Panc1 (cell line): ENCODE results near the gene NIPA2. TPM values are rescaled to one million over a fixed set of nuclear protein-coding genes. Genes with fewer than 3 reads are reported as not detected.

Experiments used
- ATAC-seq: fragments of 200-7000 bp; cut with Tn5 transposase; 2 replicates; pipeline ENCODE4 v1.9.1; 2020; ENCODE audit warnings: mild to moderate bottlenecking, moderate library complexity
- BruUV-seq: library from RNA; stranded (reverse); fragments of 400-500 nt; replicated peaks from 2 replicates; lab custom pipeline; 2021; lab: Mats Ljungman, UMichigan
- CTCF ChIA-PET: fragments of 300-600 bp; sonication (Branson Sonifier 250); formaldehyde crosslinking; loops from one replicate; lab custom pipeline; 2022; ENCODE audit warnings: antibody characterized with exemption; lab: Charles Lee
- POLR2A ChIA-PET: fragments of 300-600 bp; sonication (Branson Sonifier 250); formaldehyde crosslinking; loops from one replicate; lab custom pipeline; 2022; ENCODE audit warnings: antibody characterized with exemption; lab: Charles Lee
- DNase-seq: peaks from one replicate; pipeline ENCODE4 v3.0.0-alpha.2; 2010; ENCODE audit warnings: low read depth, low spot score
- H3K27ac ChIP-seq: 2 replicates; pipeline ENCODE4 v1.5.1; 2011; ENCODE audit warnings: mild to moderate bottlenecking, low read length, inconsistent platforms
- H3K27me3 ChIP-seq: fragments of 200-500 bp; sonication (Bioruptor generic); 2 replicates; pipeline ENCODE4 v1.6.0; 2014; ENCODE audit warnings: low read length, inconsistent platforms; ENCODE audit not compliant: control insufficient read depth, insufficient read depth
- H3K36me3 ChIP-seq: fragments of 200-500 bp; sonication (Bioruptor generic); 2 replicates; pipeline ENCODE4 v1.5.1; 2014; ENCODE audit warnings: inconsistent platforms, mild to moderate bottlenecking, low read length, moderate library complexity; ENCODE audit not compliant: control insufficient read depth, insufficient read depth
- H3K4me1 ChIP-seq: 2 replicates; pipeline ENCODE4 v1.5.1; 2011; ENCODE audit warnings: inconsistent platforms, mild to moderate bottlenecking, low read length, moderate library complexity; ENCODE audit not compliant: control insufficient read depth, insufficient read depth
- H3K4me3 ChIP-seq, 2 experiments: 2 replicates each; pipeline ENCODE4 v1.5.1; 2011 to 2012; ENCODE audit warnings: low read depth in 2 of 2, low read length in 2 of 2, mild to moderate bottlenecking in 2 of 2, inconsistent platforms in 1 of 2, moderate library complexity in 1 of 2
- H3K9me3 ChIP-seq: fragments of 200-500 bp; sonication (Bioruptor generic); 2 replicates; pipeline ENCODE4 v1.5.1; 2014; ENCODE audit warnings: low read depth, mild to moderate bottlenecking, inconsistent platforms, low read length, moderate library complexity; ENCODE audit not compliant: control insufficient read depth, insufficient read depth
- CTCF ChIP-seq: fragments of 450-650 bp; IDR thresholded peaks from 2 replicates; pipeline ENCODE4 v1.5.1; 2017; ENCODE audit warnings: mild to moderate bottlenecking
- POLR2AphosphoS5 ChIP-seq: IDR thresholded peaks from 2 replicates; pipeline ENCODE4 v1.6.1; 2012; ENCODE audit warnings: mild to moderate bottlenecking, low read depth, low read length, moderate library complexity
- REST ChIP-seq, 2 experiments: IDR thresholded peaks; 2 replicates each; pipeline ENCODE4 v1.6.1; 2011 to 2012; ENCODE audit warnings: low read depth in 2 of 2, control low read depth in 1 of 2, low read length in 1 of 2, mild to moderate bottlenecking in 1 of 2, moderate library complexity in 1 of 2; ENCODE audit not compliant: insufficient read depth in 1 of 2
- SIN3A ChIP-seq: IDR thresholded peaks from 2 replicates; pipeline ENCODE4 v1.6.1; 2012; ENCODE audit warnings: low read depth, mild to moderate bottlenecking, low read length, moderate library complexity, borderline replicate concordance; ENCODE audit not compliant: insufficient read depth
- TCF7L2 ChIP-seq: IDR thresholded peaks from 2 replicates; pipeline ENCODE4 v1.6.1; 2011; ENCODE audit warnings: mild to moderate bottlenecking, low read depth, low read length, inconsistent platforms
- in situ Hi-C: cut with HindIII; loops from 2 replicates; pipeline ENCODE4 v1.10.0; 2016; ENCODE audit warnings: low sequenced_read_pairs, low pct_unique_long_range_greater_than_20kb
- intact Hi-C: fragments of 100-400 bp; cut with micrococcal nuclease; formaldehyde crosslinking; loops from one replicate; pipeline ENCODE4 v1.10.0; 2022; ENCODE audit not compliant: unreplicated experiment
- total RNA-seq: library from RNA; stranded (reverse); gene quantifications from one replicate; pipeline ENCODE4 v1.2.1, GENCODE V29; 2021; ENCODE audit not compliant: unreplicated experiment

NIPA2 gene
- total RNA-seq, 1 experiment from 2014 or later = 94.8 TPM

GRCh38 chr15:22823495-22824128, 14.9 kb upstream of the NIPA2 start:
- TF ChIP-seq TCF7L2 = no peak
- no peak for TF ChIP-seq CTCF
- no peak for TF ChIP-seq POLR2AphosphoS5
- no peak for TF ChIP-seq SIN3A
- no peak for TF ChIP-seq REST (IDR thresholded peaks at IDR 0.05; ENCODE audit: insufficient read depth in 1 of 2, low read depth in 2 of 2, low read length in 1 of 2)
- H3K27ac ChIP-seq = no peak overlapping the region
- DNase-seq (no peak), ATAC-seq (no peak)
- ChIA-PET POLR2A (no interaction called here), CTCF (no interaction called here)
- no peaks in the 10 kb centered on the region for H3K4me1 ChIP-seq
- H3K36me3 ChIP-seq = peaks cover 32% of the 10 kb centered on the region
- no peaks in the 10 kb centered on the region for H3K27me3 ChIP-seq
- in situ Hi-C loops (no loop called here), intact Hi-C loops (no loop called here)
- no peaks in the 10 kb centered on the region for H3K9me3 ChIP-seq
- no TSS peak for BruUV-seq
- H3K4me3 ChIP-seq = no peak overlapping the region

GRCh38 chr15:22827125-22827524, 11.3 kb upstream of the NIPA2 start:
- H3K4me1 ChIP-seq = no peaks in the 10 kb centered on the region
- H3K27ac ChIP-seq = no peak overlapping the region
- H3K27me3 ChIP-seq = no peaks in the 10 kb centered on the region
- ChIA-PET CTCF (no interaction called here), POLR2A (no interaction called here)
- TF ChIP-seq SIN3A = no peak
- TF ChIP-seq POLR2AphosphoS5 = no peak
- no peak for TF ChIP-seq TCF7L2
- H3K36me3 ChIP-seq = peaks cover 37% of the 10 kb centered on the region
- H3K4me3 ChIP-seq = no peak overlapping the region
- intact Hi-C loops = no loop called here
- BruUV-seq = no TSS peak
- ATAC-seq = no peak
- DNase-seq = no peak
- H3K9me3 ChIP-seq = no peaks in the 10 kb centered on the region
- in situ Hi-C loops = no loop called here

- POLR2A ChIA-PET = no interaction called here
- no peaks in the 10 kb centered on the region for H3K27me3 ChIP-seq
- CTCF ChIA-PET = no interaction called here
- intact Hi-C loops = no loop called here
- BruUV-seq = no TSS peak
- ATAC-seq = no peak
- no peak for TF ChIP-seq POLR2AphosphoS5
- TF ChIP-seq SIN3A = no peak
- no peak for TF ChIP-seq TCF7L2
- DNase-seq = no peak
- H3K36me3 ChIP-seq = peaks cover 20% of the 10 kb centered on the region
- H3K4me1 ChIP-seq = no peaks in the 10 kb centered on the region
- H3K4me3 ChIP-seq = no peak overlapping the region
- in situ Hi-C loops = no loop called here
- 0 out of 2 replicates have a peak, but pooled peaks cover 4% of the 10 kb centered on the region for H3K9me3 ChIP-seq
- H3K27ac ChIP-seq = no peak overlapping the region
Measured at GRCh38 chr15:22831473-22831872, 7.0 kb upstream of the NIPA2 start.
